HFF-Myc (cell line): ENCODE results near the gene SLC6A1.

Source experiments
- DNase-seq: peaks from one replicate; pipeline ENCODE4 v3.0.0-alpha.2; 2011; ENCODE audit warnings: low read depth; ENCODE audit errors: extremely low read depth
- H3K4me3 ChIP-seq: replicated peaks from 2 replicates; pipeline ENCODE4 v1.5.1; 2011; ENCODE audit warnings: low read depth, mild to moderate bottlenecking, control low read depth, low read length
- TF ChIP-seq, protein P1 (sequence below): IDR thresholded peaks from 2 replicates; pipeline ENCODE4 v1.5.1; 2012; ENCODE audit warnings: mild to moderate bottlenecking, low read depth, low read length, control low read depth; ENCODE audit errors: missing control alignments

Gene SLC6A1

DNA sequence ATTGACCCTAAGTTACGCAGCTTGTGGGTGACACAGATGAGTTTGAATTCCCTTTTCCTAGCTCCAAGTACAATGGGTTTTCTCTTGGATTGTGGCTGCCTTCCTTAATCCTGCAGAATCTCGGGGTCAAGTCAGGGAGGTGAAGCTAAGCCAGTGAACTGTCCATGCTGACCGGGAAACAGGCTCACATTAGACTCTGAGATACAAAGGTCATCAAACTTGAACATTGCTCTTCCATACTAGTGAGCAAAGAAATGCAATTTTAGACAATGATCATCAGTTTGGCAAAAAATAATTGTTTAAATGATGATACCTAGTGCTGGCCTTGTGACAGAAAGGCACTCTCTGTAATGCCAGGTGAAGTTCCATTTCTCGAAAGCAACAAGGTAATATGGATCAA is 31.6 kb downstream of the SLC6A1 start:
- no peak overlapping the region for H3K4me3 ChIP-seq
- TF ChIP-seq, protein P1, sequence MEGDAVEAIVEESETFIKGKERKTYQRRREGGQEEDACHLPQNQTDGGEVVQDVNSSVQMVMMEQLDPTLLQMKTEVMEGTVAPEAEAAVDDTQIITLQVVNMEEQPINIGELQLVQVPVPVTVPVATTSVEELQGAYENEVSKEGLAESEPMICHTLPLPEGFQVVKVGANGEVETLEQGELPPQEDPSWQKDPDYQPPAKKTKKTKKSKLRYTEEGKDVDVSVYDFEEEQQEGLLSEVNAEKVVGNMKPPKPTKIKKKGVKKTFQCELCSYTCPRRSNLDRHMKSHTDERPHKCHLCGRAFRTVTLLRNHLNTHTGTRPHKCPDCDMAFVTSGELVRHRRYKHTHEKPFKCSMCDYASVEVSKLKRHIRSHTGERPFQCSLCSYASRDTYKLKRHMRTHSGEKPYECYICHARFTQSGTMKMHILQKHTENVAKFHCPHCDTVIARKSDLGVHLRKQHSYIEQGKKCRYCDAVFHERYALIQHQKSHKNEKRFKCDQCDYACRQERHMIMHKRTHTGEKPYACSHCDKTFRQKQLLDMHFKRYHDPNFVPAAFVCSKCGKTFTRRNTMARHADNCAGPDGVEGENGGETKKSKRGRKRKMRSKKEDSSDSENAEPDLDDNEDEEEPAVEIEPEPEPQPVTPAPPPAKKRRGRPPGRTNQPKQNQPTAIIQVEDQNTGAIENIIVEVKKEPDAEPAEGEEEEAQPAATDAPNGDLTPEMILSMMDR = no peak

DNA sequence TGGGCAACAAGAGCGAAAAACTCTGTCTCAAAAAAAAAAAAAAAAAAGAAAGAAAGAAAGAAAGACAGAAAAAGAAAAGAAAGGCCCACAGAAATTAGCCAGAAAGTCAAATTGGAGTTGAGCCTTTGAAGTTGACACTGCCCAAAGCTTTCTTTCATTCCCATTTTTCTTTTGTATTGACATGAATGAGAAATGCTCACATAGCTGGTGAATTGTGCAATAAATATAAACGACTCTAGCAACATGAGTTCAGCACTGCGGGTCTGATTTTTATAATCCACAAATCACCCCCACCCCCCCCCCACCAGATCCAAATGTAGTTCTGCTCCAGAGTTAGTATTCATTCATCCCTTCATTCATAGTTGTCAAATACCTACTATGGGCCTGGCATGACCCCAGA is 37.4 kb downstream of the SLC6A1 start:
- DNase-seq = no peak
- TF ChIP-seq, protein P1 = no peak

More for the DNA sequence above, 31.6 kb downstream of the SLC6A1 start:
- no peak for DNase-seq

DNA sequence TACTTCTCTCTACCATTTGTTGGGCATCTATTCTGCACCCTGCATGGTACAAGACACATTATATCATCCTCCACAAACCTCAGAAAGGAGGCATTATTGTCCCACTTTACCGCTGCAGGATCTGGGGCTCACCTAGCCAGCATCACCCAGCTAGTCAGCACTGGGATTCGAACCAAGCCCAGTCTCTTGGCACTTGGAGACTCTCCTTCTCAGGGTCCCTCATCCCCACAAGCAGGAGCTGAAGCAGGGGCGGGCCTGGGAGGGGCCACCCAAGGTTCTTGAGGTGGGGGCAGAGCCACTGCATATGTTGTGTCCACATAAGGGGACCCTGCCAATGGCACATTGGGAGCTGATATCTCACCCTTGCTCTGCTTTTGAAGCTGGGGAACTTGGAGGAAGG is 41.3 kb downstream of the SLC6A1 start:
- DNase-seq = no peak
- TF ChIP-seq, protein P1 = no peak
- H3K4me3 ChIP-seq = no peak overlapping the region

More for the DNA sequence above, 37.4 kb downstream of the SLC6A1 start:
- H3K4me3 ChIP-seq = no peak overlapping the region

DNA sequence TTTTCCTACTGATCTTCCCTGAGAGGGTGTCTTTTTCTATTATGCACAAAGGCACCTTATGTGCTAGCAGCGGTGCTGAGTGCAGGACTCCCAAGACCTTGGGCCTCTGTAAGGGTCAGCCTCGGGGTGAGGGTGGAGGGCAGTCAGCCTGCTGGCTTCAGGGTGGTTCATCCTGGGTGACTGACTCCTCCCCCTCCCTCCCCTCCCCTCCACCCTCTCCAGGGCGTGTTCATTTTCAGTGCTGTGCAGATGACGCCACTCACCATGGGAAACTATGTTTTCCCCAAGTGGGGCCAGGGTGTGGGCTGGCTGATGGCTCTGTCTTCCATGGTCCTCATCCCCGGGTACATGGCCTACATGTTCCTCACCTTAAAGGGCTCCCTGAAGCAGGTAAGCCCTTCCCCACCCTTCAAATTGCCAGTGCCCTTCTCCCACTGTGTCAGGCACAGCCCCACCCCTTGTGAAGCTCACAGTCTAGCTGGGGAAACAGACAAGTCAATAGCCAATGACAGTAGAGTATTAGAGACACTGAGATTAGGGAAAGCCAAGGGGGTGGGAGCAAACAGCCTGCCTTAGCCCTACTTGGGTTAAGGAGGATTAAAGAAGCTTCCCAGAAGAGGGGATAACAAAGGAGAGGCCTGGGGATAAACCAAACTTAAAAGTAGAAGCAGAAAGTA is 41.9 kb downstream of the SLC6A1 start:
- TF ChIP-seq, protein P1 = no peak
- no peak overlapping the region for H3K4me3 ChIP-seq
- DNase-seq = no peak

DNA sequence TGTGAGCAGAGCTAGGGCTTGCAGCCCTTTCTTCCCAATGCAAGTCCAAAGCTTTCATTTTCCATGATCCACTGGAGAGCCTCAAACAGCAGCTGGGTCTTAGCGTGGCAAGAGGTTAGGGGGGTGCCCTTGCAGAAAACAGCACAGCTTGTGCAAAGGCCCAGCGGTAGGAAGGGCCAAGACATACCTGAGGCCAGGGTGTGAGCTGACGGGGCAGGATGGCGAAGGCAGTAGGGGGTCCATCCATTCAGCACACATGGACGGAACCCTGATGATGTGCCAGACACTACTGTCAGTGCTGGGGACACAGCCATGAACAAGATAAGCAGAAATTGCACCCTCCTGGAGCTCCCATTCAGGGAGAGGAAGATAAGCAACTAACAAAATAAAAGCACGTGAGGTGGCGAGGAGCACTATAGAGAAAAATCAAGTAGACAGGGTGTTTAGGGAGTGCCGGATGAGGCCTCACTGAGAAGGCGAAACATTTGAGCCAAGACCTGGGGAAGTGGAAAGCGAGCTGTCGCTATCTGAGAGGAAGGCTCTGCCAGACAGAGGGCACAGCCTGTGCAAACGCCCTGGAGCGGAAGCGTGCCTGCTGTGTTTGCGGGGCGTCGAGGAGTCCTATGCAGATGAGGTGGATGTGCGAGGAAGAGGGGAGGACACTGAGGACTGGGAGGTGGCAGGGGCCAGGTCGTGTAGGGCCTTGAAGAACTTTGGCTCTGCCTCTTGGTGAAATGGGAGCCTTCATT is 43.4 kb downstream of the SLC6A1 start:
- DNase-seq = no peak
- TF ChIP-seq, protein P1 = no peak
- no peak overlapping the region for H3K4me3 ChIP-seq

DNA sequence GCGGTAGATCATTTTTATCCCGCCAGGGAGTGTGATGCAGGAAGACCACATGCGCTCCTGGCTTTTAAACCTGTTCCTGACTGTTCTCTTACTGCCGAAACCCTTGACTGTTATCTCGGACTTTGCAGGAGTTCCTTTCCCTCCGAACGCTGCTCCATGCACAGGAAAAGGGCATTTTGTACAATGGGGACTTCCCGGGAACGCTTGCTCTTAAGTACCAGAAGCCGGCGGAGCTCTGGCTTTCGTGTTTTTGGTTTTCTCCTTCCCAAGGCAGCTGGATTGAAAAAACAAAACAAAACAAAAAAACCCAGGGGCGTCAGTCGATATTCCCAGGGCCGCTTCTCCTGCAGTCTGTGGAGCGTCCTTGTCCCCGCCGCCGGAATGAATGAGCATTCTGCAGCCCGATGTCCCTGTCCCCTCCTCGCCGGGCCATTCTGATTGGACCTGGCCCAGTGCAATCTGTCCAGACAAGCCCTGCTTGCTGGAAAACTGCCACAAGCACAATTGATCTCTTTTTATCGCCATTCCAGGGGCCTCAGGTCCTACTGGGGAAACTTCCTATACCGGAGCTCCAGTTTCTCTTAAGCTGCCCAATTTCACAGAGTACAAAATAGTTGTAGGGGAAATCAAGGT is 44.8 kb downstream of the SLC6A1 start:
- H3K4me3 ChIP-seq = no peak overlapping the region
- no peak for DNase-seq
- TF ChIP-seq, protein P1 = no peak
